GM18520 (cell line): ENCODE results near the gene DCAF4.

Source experiments
- ATAC-seq: cut with Tn5 transposase; IDR thresholded peaks from one replicate; pipeline ENCODE4 v1.9.1; 2021; ENCODE audit not compliant: unreplicated experiment

Gene DCAF4

DNA sequence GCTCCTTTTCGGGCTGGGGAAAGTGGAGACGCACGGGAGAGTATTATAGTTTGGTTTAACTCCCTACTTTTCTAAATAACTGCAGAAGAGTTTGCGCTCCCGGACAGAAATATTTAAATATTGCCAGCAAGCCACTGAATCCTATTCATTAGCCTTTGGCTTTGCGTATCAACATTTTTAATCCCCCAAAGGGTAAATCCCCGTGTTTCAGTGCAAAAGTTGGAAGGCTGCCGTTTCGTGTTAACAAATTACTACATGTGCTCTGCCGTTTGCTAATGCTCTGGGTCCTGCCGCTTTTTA, 32.0 kb upstream of the DCAF4 start:
- ATAC-seq = no peak

- no peak for ATAC-seq
These were observed 31.5 kb upstream of the DCAF4 start for GRCh38 chr14:72894623-72895378.

DNA sequence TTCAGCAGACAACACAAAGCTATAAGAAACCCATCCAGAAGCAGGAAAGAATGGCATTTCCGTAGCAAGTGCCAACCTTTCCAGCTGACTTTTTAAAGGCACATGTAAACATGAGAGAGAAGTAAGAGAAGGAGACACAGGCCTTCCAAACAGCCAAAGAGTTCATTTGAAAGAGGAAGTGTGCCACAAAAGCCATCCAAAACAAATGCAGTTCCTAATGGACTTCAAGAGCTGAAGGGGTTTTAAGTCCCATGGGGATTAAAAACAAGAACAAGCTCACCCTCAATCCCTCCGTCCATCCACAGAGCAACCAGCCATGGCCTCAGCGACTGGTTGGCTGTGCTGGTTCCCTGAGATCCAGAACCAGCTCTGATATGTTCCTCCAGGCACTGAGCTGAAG, 27.8 kb upstream of the DCAF4 start:
- ATAC-seq = no peak

DNA sequence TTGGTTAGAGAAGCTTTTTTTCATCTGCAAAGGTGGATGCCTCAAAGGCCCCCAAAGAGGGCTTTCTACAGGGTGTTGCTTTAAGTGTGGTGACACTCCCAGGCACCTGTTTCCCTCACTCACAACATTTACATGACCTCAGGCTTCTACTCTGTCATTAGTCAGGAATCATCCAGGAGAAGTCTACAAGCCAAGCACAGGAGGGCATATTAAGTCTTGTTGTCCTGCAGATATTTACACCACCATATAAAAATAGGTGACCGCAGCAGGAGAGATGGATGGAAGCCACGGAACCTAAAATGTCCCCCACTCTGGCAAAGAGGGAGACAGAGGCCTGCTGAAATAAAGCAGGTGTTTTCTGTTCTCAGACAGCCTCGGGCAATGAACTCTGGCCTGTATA, 24.9 kb upstream of the DCAF4 start:
- ATAC-seq = no peak

GRCh38 chr14:72902801-72903530, 23.3 kb upstream of the DCAF4 start:
- ATAC-seq = no peak

- no peak for ATAC-seq
These were observed 22.5 kb upstream of the DCAF4 start for GRCh38 chr14:72903716-72904115.

- no peak for ATAC-seq
These were observed 22.0 kb upstream of the DCAF4 start for GRCh38 chr14:72904218-72904617.

- ATAC-seq = no peak
These were observed 21.3 kb upstream of the DCAF4 start for GRCh38 chr14:72904840-72905561.

GRCh38 chr14:72906316-72906715, 19.9 kb upstream of the DCAF4 start:
- ATAC-seq = no peak

- ATAC-seq = no peak
These were observed 19.4 kb upstream of the DCAF4 start for GRCh38 chr14:72906879-72907278.

- ATAC-seq = no peak
These were observed 18.4 kb upstream of the DCAF4 start for GRCh38 chr14:72907886-72908285.

DNA sequence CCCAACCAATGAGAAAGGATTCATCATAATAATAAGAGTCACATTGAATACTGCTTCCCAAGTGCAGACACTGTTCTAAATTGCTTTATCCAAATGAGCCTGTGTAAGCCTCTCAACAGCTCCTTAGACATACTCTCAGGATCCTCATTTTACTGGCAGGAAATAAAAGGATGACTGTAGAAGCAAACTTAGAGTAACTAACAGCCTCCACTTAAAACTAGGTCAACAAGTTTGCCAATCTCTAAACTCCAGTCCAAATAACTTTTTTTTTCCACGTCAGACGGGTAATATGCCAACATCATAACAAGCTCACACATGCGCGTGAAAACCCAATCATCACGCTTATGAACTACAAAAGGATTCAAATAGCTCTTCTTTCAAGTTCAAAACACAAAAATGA, 17.1 kb upstream of the DCAF4 start:
- ATAC-seq = no peak

DNA sequence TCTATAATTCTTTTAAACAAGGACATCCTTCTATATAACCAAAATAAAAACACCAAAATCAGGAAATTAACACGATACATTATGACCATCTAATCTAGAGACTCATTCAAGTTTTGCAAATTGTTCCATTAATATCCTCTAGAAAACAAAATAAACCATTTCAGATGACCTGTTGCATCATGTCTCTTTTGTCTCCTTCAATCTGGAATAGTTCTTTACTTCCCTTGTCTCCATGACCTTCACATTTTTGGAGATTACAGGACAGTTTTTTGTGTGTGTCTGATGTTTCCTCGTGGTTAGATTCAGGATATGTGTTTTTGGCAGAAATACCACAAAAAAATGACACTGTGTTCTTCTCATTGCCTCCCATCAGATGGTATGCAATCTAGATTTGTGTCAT, 12.5 kb upstream of the DCAF4 start:
- ATAC-seq = no peak

- ATAC-seq = no peak
These were observed 10.1 kb upstream of the DCAF4 start for GRCh38 chr14:72916174-72916573.

DNA sequence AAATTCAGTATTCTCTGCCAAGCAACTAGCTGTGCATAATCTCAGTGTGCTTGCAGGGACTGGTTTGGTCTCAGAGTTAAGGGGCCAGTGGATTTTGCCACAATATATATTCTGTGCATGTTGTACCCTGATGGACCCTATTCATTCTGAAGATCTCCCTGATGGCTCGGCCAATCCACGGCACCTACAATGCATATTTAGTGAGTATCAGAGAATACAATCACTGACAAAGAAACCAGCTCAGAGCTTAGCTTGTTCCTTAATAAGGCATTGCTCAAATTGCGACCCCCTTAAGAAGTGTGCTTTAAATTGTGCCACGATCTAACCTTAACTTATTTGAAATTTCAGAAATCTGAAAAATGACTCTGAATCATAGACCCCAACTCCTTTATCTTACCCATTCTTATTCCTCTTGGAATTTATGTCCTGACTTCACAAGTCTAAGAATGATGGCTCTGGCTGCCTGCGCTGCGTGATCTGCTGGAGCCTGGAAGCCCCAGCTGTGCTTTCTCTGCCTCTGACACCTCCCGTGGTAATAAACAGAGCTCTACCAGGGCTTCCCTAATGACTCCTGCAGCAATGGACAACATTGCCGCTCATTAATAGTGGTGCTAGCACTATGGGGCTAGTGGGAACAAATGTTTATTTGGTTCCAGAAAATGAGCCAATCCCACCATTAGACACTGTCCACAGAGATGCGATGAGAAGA, 9.0 kb upstream of the DCAF4 start:
- ATAC-seq = no peak

DNA sequence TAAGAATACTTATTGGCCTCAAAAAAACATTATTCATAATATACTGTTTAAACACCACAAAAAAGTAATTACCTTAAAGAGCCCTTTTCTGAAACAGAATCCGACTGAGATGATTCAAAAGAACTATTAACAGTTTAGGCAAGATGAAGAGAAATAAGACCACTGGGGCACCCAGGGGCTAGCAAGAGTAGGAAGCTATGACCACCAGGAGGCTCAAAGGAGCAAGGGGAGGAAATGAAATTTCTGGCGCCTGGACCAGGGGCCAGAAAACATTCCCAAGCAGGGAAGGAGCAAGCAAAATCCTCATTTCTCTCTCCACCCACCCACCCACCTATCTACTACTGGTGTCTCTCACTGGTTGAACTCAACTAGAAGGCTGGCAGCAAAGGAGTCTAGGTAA, 6.3 kb upstream of the DCAF4 start:
- ATAC-seq = no peak

GRCh38 chr14:72921396-72921795, 4.9 kb upstream of the DCAF4 start:
- no peak for ATAC-seq

- no peak for ATAC-seq
These were observed 1.9 kb upstream of the DCAF4 start for GRCh38 chr14:72924337-72924736.

- no peak for ATAC-seq
These were observed 999 bp upstream of the DCAF4 start for GRCh38 chr14:72925171-72925759.

- ATAC-seq = no peak
These were observed 411 bp upstream of the DCAF4 start for GRCh38 chr14:72925815-72926291.

DNA sequence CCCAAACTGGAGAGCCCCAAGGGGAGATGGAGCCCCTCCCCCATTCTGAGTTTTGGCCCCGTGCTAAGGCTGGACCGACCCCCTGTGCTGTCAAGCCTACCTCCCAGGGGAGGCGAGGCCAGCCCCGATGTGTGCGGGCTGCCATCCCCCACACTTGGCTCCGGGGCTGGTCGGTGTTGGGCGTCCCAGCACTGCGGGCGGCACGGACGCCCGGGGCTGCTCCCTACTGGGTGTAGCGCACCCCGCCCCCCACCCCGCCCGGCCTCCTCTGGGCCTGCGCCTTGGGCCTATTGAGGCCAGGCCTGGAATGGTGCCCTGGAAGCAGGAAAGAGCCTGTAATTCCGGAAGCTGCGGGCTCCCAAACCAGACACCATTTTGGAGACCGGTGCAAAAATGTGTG, 2.6 kb downstream of the DCAF4 start:
- ATAC-seq = no peak
